ENCODE results near the gene OR10T2. TPM values are rescaled to one million over a fixed set of nuclear protein-coding genes. Genes with fewer than 3 reads are reported as not detected.
"Not testable (repeated sequence)": the region's sequence is repeated elsewhere in the genome, so short reads cannot be mapped to it uniquely, and the experiment has no call there.

OR10T2 gene
- total RNA-seq, 2 experiments from 2014 or later, result not detected

- H3K9me3 Mint-ChIP-seq (ENCODE audit: insufficient read depth), result no peaks in the 10 kb centered on the region
- no peak overlapping the region for H3K27ac Mint-ChIP-seq
- H3K36me3 Mint-ChIP-seq (ENCODE audit: low read depth), result no peaks in the 10 kb centered on the region
- H3K4me3 Mint-ChIP-seq, result no peak overlapping the region
- CTCF ChIA-PET, result no interaction called here
- DNase-seq (no peak), ATAC-seq (no peak)
- POLR2A ChIA-PET, result no interaction called here
- no peaks in the 10 kb centered on the region for H3K4me1 Mint-ChIP-seq (ENCODE audit: low read depth)
- H3K27me3 Mint-ChIP-seq (ENCODE audit: low read depth), result peaks cover 8% of the 10 kb centered on the region
Observed at GRCh38 chr1:158393476-158393875, 5.8 kb downstream of the OR10T2 start.

GRCh38 chr1:158391099-158391498 is 8.2 kb downstream of the OR10T2 start:
- ATAC-seq (no peak), DNase-seq (no peak)
- Mint-ChIP-seq H3K4me1 (ENCODE audit: low read depth) (no peaks in the 10 kb centered on the region), H3K9me3 (ENCODE audit: insufficient read depth) (no peaks in the 10 kb centered on the region), H3K4me3 (no peak overlapping the region), H3K27ac (no peak overlapping the region), H3K36me3 (ENCODE audit: low read depth) (no peaks in the 10 kb centered on the region), H3K27me3 (ENCODE audit: low read depth) (peaks cover 7% of the 10 kb centered on the region)
- CTCF ChIA-PET, result no interaction called here
- POLR2A ChIA-PET, result no interaction called here

GRCh38 chr1:158390331-158390730 is 8.9 kb downstream of the OR10T2 start:
- H3K4me1 Mint-ChIP-seq (ENCODE audit: low read depth), result no peaks in the 10 kb centered on the region
- ATAC-seq (no peak), DNase-seq (no peak)
- no peaks in the 10 kb centered on the region for H3K36me3 Mint-ChIP-seq (ENCODE audit: low read depth)
- no peak overlapping the region for H3K4me3 Mint-ChIP-seq
- ChIA-PET CTCF (no interaction called here), POLR2A (no interaction called here)
- H3K9me3 Mint-ChIP-seq (ENCODE audit: insufficient read depth), result no peaks in the 10 kb centered on the region
- H3K27me3 Mint-ChIP-seq (ENCODE audit: low read depth), result peaks cover 2% of the 10 kb centered on the region
- no peak overlapping the region for H3K27ac Mint-ChIP-seq

GRCh38 chr1:158374860-158375259 is 24.4 kb downstream of the OR10T2 start:
- POLR2A ChIA-PET, result no interaction called here
- ATAC-seq (no peak), DNase-seq (no peak)
- Mint-ChIP-seq H3K9me3 (ENCODE audit: insufficient read depth) (peaks cover 13% of the 10 kb centered on the region), H3K4me3 (no peak overlapping the region), H3K27me3 (ENCODE audit: low read depth) (peaks cover 10% of the 10 kb centered on the region), H3K36me3 (ENCODE audit: low read depth) (no peaks in the 10 kb centered on the region), H3K4me1 (ENCODE audit: low read depth) (no peaks in the 10 kb centered on the region), H3K27ac (no peak overlapping the region)
- CTCF ChIA-PET, result no interaction called here

GRCh38 chr1:158374101-158374500 is 25.2 kb downstream of the OR10T2 start:
- not testable (repeated sequence) for H3K36me3 Mint-ChIP-seq (ENCODE audit: low read depth)
- peaks cover 13% of the 10 kb centered on the region for H3K9me3 Mint-ChIP-seq (ENCODE audit: insufficient read depth)
- H3K27me3 Mint-ChIP-seq (ENCODE audit: low read depth), result peaks cover 10% of the 10 kb centered on the region

GRCh38 chr1:158371188-158371953 is 27.9 kb downstream of the OR10T2 start:
- peaks cover 6% of the 10 kb centered on the region for H3K4me1 Mint-ChIP-seq (ENCODE audit: low read depth)
- no peak overlapping the region for H3K27ac Mint-ChIP-seq
- DNase-seq, result no peak
- no peaks in the 10 kb centered on the region for H3K36me3 Mint-ChIP-seq (ENCODE audit: low read depth)
- no peak for ATAC-seq
- peaks cover 13% of the 10 kb centered on the region for H3K9me3 Mint-ChIP-seq (ENCODE audit: insufficient read depth)
- POLR2A ChIA-PET, result no interaction called here
- CTCF ChIA-PET, result no interaction called here
- H3K27me3 Mint-ChIP-seq (ENCODE audit: low read depth), result peaks cover 4% of the 10 kb centered on the region
- H3K4me3 Mint-ChIP-seq, result no peak overlapping the region

More at GRCh38 chr1:158374101-158374500, 25.2 kb downstream of the OR10T2 start:
- POLR2A ChIA-PET; CTCF ChIA-PET; DNase-seq; ATAC-seq; H3K27ac Mint-ChIP-seq; H3K4me1 Mint-ChIP-seq (ENCODE audit: low read depth); H3K4me3 Mint-ChIP-seq: not testable (repeated sequence)

- no peak overlapping the region for H3K4me3 Mint-ChIP-seq
- H3K36me3 Mint-ChIP-seq (ENCODE audit: low read depth), result no peaks in the 10 kb centered on the region
- peaks cover 6% of the 10 kb centered on the region for H3K4me1 Mint-ChIP-seq (ENCODE audit: low read depth)
- peaks cover 2% of the 10 kb centered on the region for H3K27me3 Mint-ChIP-seq (ENCODE audit: low read depth)
- POLR2A ChIA-PET, result no interaction called here
- no peak overlapping the region for H3K27ac Mint-ChIP-seq
- H3K9me3 Mint-ChIP-seq (ENCODE audit: insufficient read depth), result no peaks in the 10 kb centered on the region
- ATAC-seq (no peak), DNase-seq (no peak)
- CTCF ChIA-PET, result no interaction called here
Observed at GRCh38 chr1:158366783-158367182, 32.5 kb downstream of the OR10T2 start.

- ChIA-PET POLR2A (no interaction called here), CTCF (no interaction called here)
- peaks cover 2% of the 10 kb centered on the region for H3K27me3 Mint-ChIP-seq (ENCODE audit: low read depth)
- H3K4me3 Mint-ChIP-seq, result no peak overlapping the region
- no peaks in the 10 kb centered on the region for H3K36me3 Mint-ChIP-seq (ENCODE audit: low read depth)
- no peak overlapping the region for H3K27ac Mint-ChIP-seq
- no peak for ATAC-seq
- no peak for DNase-seq
- peaks cover 6% of the 10 kb centered on the region for H3K4me1 Mint-ChIP-seq (ENCODE audit: low read depth)
- H3K9me3 Mint-ChIP-seq (ENCODE audit: insufficient read depth), result no peaks in the 10 kb centered on the region
Observed at GRCh38 chr1:158362941-158363340, 36.3 kb downstream of the OR10T2 start.

GRCh38 chr1:158362482-158362881 is 36.8 kb downstream of the OR10T2 start:
- Mint-ChIP-seq H3K27me3 (ENCODE audit: low read depth) (peaks cover 2% of the 10 kb centered on the region), H3K36me3 (ENCODE audit: low read depth) (no peaks in the 10 kb centered on the region), H3K9me3 (ENCODE audit: insufficient read depth) (no peaks in the 10 kb centered on the region), H3K27ac (no peak overlapping the region), H3K4me1 (ENCODE audit: low read depth) (peaks cover 6% of the 10 kb centered on the region), H3K4me3 (no peak overlapping the region)
- ATAC-seq (no peak), DNase-seq (no peak)
- CTCF ChIA-PET, result no interaction called here
- POLR2A ChIA-PET, result no interaction called here

- Mint-ChIP-seq H3K36me3 (ENCODE audit: low read depth) (no peaks in the 10 kb centered on the region), H3K4me3 (no peak overlapping the region), H3K27ac (no peak overlapping the region), H3K27me3 (ENCODE audit: low read depth) (peaks cover 15% of the 10 kb centered on the region), H3K9me3 (ENCODE audit: insufficient read depth) (no peaks in the 10 kb centered on the region), H3K4me1 (ENCODE audit: low read depth) (no peaks in the 10 kb centered on the region)
- ChIA-PET POLR2A (no interaction called here), CTCF (no interaction called here)
- ATAC-seq, result no peak
- DNase-seq, result no peak
Observed at GRCh38 chr1:158357441-158357840, 41.8 kb downstream of the OR10T2 start.

GRCh38 chr1:158356616-158357015 is 42.6 kb downstream of the OR10T2 start:
- ChIA-PET CTCF (no interaction called here), POLR2A (no interaction called here)
- Mint-ChIP-seq H3K4me3 (no peak overlapping the region), H3K27ac (no peak overlapping the region), H3K4me1 (ENCODE audit: low read depth) (no peaks in the 10 kb centered on the region), H3K36me3 (ENCODE audit: low read depth) (no peaks in the 10 kb centered on the region), H3K27me3 (ENCODE audit: low read depth) (peaks cover 15% of the 10 kb centered on the region), H3K9me3 (ENCODE audit: insufficient read depth) (no peaks in the 10 kb centered on the region)
- ATAC-seq, result no peak
- no peak for DNase-seq

GRCh38 chr1:158355773-158356285 is 43.4 kb downstream of the OR10T2 start:
- peaks cover 15% of the 10 kb centered on the region for H3K27me3 Mint-ChIP-seq (ENCODE audit: low read depth)

GRCh38 chr1:158354255-158354654 is 45.0 kb downstream of the OR10T2 start:
- Mint-ChIP-seq H3K27ac (no peak overlapping the region), H3K36me3 (ENCODE audit: low read depth) (no peaks in the 10 kb centered on the region), H3K4me1 (ENCODE audit: low read depth) (no peaks in the 10 kb centered on the region), H3K4me3 (no peak overlapping the region), H3K9me3 (ENCODE audit: insufficient read depth) (no peaks in the 10 kb centered on the region), H3K27me3 (ENCODE audit: low read depth) (peaks cover 15% of the 10 kb centered on the region)
- DNase-seq, result no peak
- no peak for ATAC-seq
- CTCF ChIA-PET, result no interaction called here
- POLR2A ChIA-PET, result interaction anchor here (0.5 kb wide), 1 partner anchor 99 kb away, joined by 3 read pairs; no protein-coding TSS in a partner anchor

More at GRCh38 chr1:158355773-158356285, 43.4 kb downstream of the OR10T2 start:
- no peaks in the 10 kb centered on the region for H3K36me3 Mint-ChIP-seq (ENCODE audit: low read depth)
- ATAC-seq (no peak), DNase-seq (no peak)
- H3K27ac Mint-ChIP-seq, result no peak overlapping the region
- no peak overlapping the region for H3K4me3 Mint-ChIP-seq
- no peaks in the 10 kb centered on the region for H3K4me1 Mint-ChIP-seq (ENCODE audit: low read depth)
- CTCF ChIA-PET, result no interaction called here
- no peaks in the 10 kb centered on the region for H3K9me3 Mint-ChIP-seq (ENCODE audit: insufficient read depth)
- POLR2A ChIA-PET, result no interaction called here

Measured in activated CD8-positive, alpha-beta T cell treated with anti-CD3 and anti-CD28 coated beads, Interleukin-2, amount 10 ng/mL, durations not matched to agents 7 days and 5 days (primary cell).